ENCODE measurements around the gene OPHN1.

DNA sequence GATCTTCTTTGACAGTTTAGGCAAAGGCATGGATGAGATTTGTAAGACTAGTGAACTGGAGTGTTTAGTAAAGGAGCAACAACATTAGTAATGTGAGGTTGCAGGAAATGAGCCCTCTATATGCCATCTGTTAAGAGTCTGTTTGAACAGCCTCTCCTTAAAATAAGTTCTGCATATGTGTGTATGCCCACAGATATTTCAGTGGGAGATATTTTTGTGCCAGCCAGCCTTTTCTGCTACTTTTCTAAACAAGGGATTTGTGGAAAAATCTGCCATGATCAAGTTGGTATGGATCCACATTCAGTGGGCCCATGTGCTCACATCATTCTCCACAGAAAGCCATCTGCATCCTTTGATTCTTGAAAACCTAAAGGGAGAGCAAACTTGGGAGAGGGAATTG lies 237.7 kb downstream of the OPHN1 start:
- TF ChIP-seq, protein P1, sequence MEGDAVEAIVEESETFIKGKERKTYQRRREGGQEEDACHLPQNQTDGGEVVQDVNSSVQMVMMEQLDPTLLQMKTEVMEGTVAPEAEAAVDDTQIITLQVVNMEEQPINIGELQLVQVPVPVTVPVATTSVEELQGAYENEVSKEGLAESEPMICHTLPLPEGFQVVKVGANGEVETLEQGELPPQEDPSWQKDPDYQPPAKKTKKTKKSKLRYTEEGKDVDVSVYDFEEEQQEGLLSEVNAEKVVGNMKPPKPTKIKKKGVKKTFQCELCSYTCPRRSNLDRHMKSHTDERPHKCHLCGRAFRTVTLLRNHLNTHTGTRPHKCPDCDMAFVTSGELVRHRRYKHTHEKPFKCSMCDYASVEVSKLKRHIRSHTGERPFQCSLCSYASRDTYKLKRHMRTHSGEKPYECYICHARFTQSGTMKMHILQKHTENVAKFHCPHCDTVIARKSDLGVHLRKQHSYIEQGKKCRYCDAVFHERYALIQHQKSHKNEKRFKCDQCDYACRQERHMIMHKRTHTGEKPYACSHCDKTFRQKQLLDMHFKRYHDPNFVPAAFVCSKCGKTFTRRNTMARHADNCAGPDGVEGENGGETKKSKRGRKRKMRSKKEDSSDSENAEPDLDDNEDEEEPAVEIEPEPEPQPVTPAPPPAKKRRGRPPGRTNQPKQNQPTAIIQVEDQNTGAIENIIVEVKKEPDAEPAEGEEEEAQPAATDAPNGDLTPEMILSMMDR (IDR thresholded peaks at IDR 0.05): no peak
- TF ChIP-seq POLR2A (IDR thresholded peaks at IDR 0.05): no peak
